Measurements from ENCODE around the gene INTS1. TPM values are rescaled to one million over a fixed set of nuclear protein-coding genes. Genes with fewer than 3 reads are reported as not detected.

Gene INTS1
- total RNA-seq, 4 donors from 2014 or later, result 33.1 to 80.3 (median 48.0) TPM

- TF ChIP-seq POLR2A (IDR thresholded peaks at IDR 0.05; ENCODE audit: low read depth), result no peak
- no peak for TF ChIP-seq POLR2AphosphoS5 (IDR thresholded peaks at IDR 0.05)
- no peak for TF ChIP-seq CTCF (IDR thresholded peaks at IDR 0.05)
- no peak for TF ChIP-seq EP300 (IDR thresholded peaks at IDR 0.05)
- Histone ChIP-seq H3K4me3 (peak overlapping the region in 1 of 4 donors; percentile 67), H3K27ac (replicated peaks in 1 of 4) (peak overlapping the region; percentile 97 to 99 (median 97)), H3K27me3 (no peaks in the 10 kb centered on the region), H3K9me3 (no peaks in the 10 kb centered on the region), H3K4me1 (peaks cover 33 to 50% (median 45%) of the 10 kb centered on the region in 4 donors), H3K36me3 (peaks cover 35 to 70% (median 59%) of the 10 kb centered on the region in 4 donors)
- 79% methylated on average over 26 of the region's 36 CpGs for WGBS
- DNase-seq (ENCODE audit: extremely low spot score), result no peak
- intact Hi-C loops (cut with DNase I), result no loop called here
Measured at GRCh38 chr7:1539181-1539881, 35.1 kb upstream of the INTS1 start.

- Histone ChIP-seq H3K36me3 (peaks cover 35 to 64% (median 53%) of the 10 kb centered on the region in 4 donors), H3K27ac (replicated peaks in 1 of 4) (peak overlapping the region; percentile 97 to 99 (median 97)), H3K4me3 (peak overlapping the region; percentile 63 to 70 (median 65)), H3K4me1 (peaks cover 40 to 56% (median 52%) of the 10 kb centered on the region in 4 donors), H3K9me3 (no peaks in the 10 kb centered on the region), H3K27me3 (no peaks in the 10 kb centered on the region)
- WGBS, result 24% methylated on average over 6 of the region's 25 CpGs
- TF ChIP-seq CTCF (IDR thresholded peaks at IDR 0.05) (no peak), EP300 (IDR thresholded peaks at IDR 0.05) (no peak), POLR2A (IDR thresholded peaks at IDR 0.05; ENCODE audit: low read depth) (no peak), POLR2AphosphoS5 (IDR thresholded peaks at IDR 0.05) (no peak)
- no peak for DNase-seq (ENCODE audit: extremely low spot score)
- intact Hi-C loops (cut with DNase I), result no loop called here
Measured at GRCh38 chr7:1538544-1539180, 34.5 kb upstream of the INTS1 start.

DNA sequence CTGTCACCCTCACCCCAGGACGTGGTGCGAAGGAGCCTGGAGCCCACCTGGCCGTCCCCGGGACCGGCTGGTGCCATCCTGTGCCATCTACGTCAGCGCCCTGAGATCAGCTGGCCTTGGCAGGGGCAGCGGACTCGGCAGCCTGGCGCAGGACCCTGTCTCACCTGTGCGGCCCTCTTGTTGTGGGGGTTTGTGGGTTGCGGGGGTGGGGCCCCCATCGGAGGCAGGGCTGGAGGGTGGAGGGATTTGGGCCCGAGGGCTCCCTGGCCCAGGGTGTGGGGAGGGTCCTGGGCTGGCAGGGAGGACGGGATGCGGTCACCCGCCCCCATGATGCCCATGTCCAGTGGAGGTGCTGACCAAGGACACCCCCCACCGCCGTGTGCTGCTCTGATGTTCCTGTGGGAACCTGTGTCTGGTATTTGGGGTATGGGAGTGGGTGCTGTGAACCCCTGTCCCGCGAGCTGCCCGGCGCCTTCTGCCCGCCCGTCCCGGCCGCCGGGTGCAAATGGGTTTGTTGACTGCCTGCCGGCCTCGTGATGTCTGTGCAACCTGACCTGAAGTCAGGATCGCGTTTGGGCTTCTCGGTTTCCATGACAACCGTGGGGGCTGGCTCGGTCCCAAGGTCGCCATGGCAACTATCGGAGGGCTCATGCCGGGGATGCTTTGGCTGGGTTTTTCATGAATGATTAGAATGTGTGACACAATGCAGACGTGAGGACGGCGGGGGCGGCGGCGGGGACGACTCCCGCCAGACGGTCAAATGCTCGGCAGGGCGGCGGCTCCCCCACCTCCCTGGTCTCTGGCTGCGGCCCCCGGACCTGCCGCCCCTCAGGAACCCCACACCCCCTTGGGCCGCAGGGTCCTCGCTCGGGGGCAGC is 33.6 kb upstream of the INTS1 start:
- H3K9me3 ChIP-seq, result no peaks in the 10 kb centered on the region
- peaks cover 35 to 55% (median 44%) of the 10 kb centered on the region in 4 donors for H3K36me3 ChIP-seq
- intact Hi-C loops (cut with DNase I), result no loop called here
- TF ChIP-seq POLR2A (IDR thresholded peaks at IDR 0.05; ENCODE audit: low read depth) (peak; percentile 58), POLR2AphosphoS5 (IDR thresholded peaks at IDR 0.05) (peak; percentile 83 to 88), CTCF (IDR thresholded peaks at IDR 0.05) (no peak), EP300 (IDR thresholded peaks at IDR 0.05) (no peak)
- WGBS, result 29% methylated on average over 26 of the region's 56 CpGs
- peak overlapping the region; percentile 97 to 99 (median 97) for H3K27ac ChIP-seq (replicated peaks in 1 of 4)
- peak overlapping the region; percentile 63 to 70 (median 65) for H3K4me3 ChIP-seq
- H3K4me1 ChIP-seq, result peaks cover 48 to 64% (median 61%) of the 10 kb centered on the region in 4 donors
- DNase-seq (ENCODE audit: extremely low spot score), result peak; percentile 97
- H3K27me3 ChIP-seq, result no peaks in the 10 kb centered on the region

- TF ChIP-seq POLR2A (IDR thresholded peaks at IDR 0.05; ENCODE audit: low read depth), result peak; percentile 15
- no peak for TF ChIP-seq CTCF (IDR thresholded peaks at IDR 0.05)
- peak; percentile 93 to 96 for TF ChIP-seq POLR2AphosphoS5 (IDR thresholded peaks at IDR 0.05)
- TF ChIP-seq EP300 (IDR thresholded peaks at IDR 0.05), result peak; percentile 73
- Histone ChIP-seq H3K27ac (replicated peaks in 1 of 4) (peak overlapping the region; percentile 97 to 99 (median 97)), H3K27me3 (no peaks in the 10 kb centered on the region), H3K4me3 (peak overlapping the region; percentile 63 to 70 (median 65)), H3K9me3 (no peaks in the 10 kb centered on the region), H3K4me1 (peaks cover 51 to 70% (median 68%) of the 10 kb centered on the region in 4 donors), H3K36me3 (peaks cover 28 to 47% (median 36%) of the 10 kb centered on the region in 4 donors)
- 33% methylated on average over 14 of the region's 52 CpGs for WGBS
- intact Hi-C loops (cut with DNase I), result no loop called here
- peak; percentile 99 for DNase-seq (ENCODE audit: extremely low spot score)
Measured at GRCh38 chr7:1536743-1537534, 32.8 kb upstream of the INTS1 start.
